ENCODE measurements around the gene CCDC61. TPM values are rescaled to one million over a fixed set of nuclear protein-coding genes. Genes with fewer than 3 reads are reported as not detected.

CCDC61 gene, protein sequence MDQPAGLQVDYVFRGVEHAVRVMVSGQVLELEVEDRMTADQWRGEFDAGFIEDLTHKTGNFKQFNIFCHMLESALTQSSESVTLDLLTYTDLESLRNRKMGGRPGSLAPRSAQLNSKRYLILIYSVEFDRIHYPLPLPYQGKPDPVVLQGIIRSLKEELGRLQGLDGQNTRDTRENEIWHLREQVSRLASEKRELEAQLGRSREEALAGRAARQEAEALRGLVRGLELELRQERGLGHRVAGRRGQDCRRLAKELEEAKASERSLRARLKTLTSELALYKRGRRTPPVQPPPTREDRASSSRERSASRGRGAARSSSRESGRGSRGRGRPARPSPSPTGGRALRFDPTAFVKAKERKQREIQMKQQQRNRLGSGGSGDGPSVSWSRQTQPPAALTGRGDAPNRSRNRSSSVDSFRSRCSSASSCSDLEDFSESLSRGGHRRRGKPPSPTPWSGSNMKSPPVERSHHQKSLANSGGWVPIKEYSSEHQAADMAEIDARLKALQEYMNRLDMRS
- total RNA-seq, result 4.8 and 6.2 TPM in 2 replicates

DNA sequence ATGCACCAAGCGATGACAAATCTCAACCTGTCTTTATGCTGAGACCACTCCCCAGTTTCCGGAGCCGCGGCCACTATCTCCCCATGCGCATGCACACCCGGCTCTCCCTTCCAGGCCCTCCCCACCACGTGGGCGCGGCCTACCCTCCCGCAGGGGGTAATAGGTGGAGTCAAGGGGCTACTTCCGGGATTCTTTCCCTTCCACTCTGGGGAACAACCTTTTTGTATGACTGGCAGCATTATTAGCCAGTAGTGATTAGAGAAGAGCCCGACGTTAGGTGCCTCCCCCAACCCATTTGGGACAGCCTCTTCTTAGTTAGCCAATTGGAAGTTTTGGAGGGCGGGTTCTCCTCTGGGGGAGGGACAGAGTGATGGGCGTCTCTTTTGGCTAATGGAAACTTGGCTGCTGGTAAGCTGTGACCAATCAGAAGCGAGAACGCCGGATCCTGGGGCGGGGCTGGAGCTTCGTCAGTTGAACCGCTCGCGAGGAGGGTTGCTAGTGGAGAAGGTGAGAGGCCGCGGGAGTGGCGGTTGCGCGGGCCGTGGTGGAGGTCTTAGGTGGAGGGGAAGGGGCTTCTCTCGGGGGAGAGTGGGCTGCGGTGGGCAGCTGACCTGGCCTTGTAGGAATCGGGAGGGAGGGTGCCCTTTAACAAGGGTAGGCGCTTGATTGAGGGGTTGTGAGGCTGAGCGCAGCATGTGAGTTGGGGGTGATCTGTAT is at the start of gene CCDC61:
Gene CCDC61 (plus strand): TSS at position 470 of the 717 bp plus-strand sequence. CDS start 7,552 bp downstream, outside the sequence.

GRCh38 chr19:45973553-45974338 is 21.5 kb upstream of the CCDC61 start, which contains the start of gene NOVA2:
Gene NOVA2 (minus strand): TSS chr19:45973865. CDS start chr19:45973351, 514 bp downstream.

GRCh38 chr19:46022431-46023310 is 27.4 kb downstream of the CCDC61 start, which contains the start of gene PGLYRP1:
Gene PGLYRP1 (minus strand): TSS chr19:46023053. CDS start chr19:46023021, 32 bp downstream.

GRCh38 chr19:46040952-46041500 is 45.8 kb downstream of the CCDC61 start, which contains the start of gene IGFL4:
Gene IGFL4 (minus strand): TSS chr19:46041002. CDS start chr19:46040962, 40 bp downstream.

Other genes starting within 250 kb of the CCDC61 start
- gene SIX5, start 226.2 kb upstream of the CCDC61 start, total RNA-seq, result 5.5 and 6.0 TPM in 2 replicates
- gene DMPK, start 213.0 kb upstream of the CCDC61 start, total RNA-seq, result 169 and 191 TPM in 2 replicates
- gene DMWD, start 202.6 kb upstream of the CCDC61 start, total RNA-seq, result 32.6 and 34.7 TPM in 2 replicates
- gene RSPH6A, start 180.2 kb upstream of the CCDC61 start, total RNA-seq, result 0.12 and 0.13 TPM in 2 replicates
- gene SYMPK, start 132.3 kb upstream of the CCDC61 start, total RNA-seq, result 25.2 and 29.5 TPM in 2 replicates
- not detected in 2 replicates for gene FOXA3, start 131.1 kb upstream of the CCDC61 start, total RNA-seq
- gene IRF2BP1, start 109.3 kb upstream of the CCDC61 start, total RNA-seq, result 17.8 and 21.4 TPM in 2 replicates
- gene MYPOP, start 92.9 kb upstream of the CCDC61 start, total RNA-seq, result 0.53 and 1.1 TPM in 2 replicates
- gene NANOS2, start 80.7 kb upstream of the CCDC61 start, total RNA-seq, result not detected in 2 replicates
- gene NOVA2, start 21.6 kb upstream of the CCDC61 start, total RNA-seq, result 0.12 and 0.13 TPM in 2 replicates
- not detected in 2 replicates for gene PGLYRP1, start 27.6 kb downstream of the CCDC61 start, total RNA-seq
- 0.06 TPM in 1 of 2 replicates, not detected in the other for gene IGFL4, start 45.5 kb downstream of the CCDC61 start, total RNA-seq
- gene IGFL3, start 129.2 kb downstream of the CCDC61 start, total RNA-seq, result not detected in 2 replicates
- not detected in 2 replicates for gene IGFL2, start 152.8 kb downstream of the CCDC61 start, total RNA-seq
- gene IGFL1, start 234.3 kb downstream of the CCDC61 start, total RNA-seq, result not detected in 2 replicates

All from aortic smooth muscle cell (primary cell).